GM12872 (cell line): ENCODE data around the gene PGAP6.

Source experiments
- TF ChIP-seq, protein P1 (sequence below): IDR thresholded peaks from 3 replicates; pipeline ENCODE4 v1.5.1; 2011; ENCODE audit warnings: low read depth, mild to moderate bottlenecking, low read length, moderate library complexity; ENCODE audit not compliant: insufficient read depth

The PGAP6 gene

DNA sequence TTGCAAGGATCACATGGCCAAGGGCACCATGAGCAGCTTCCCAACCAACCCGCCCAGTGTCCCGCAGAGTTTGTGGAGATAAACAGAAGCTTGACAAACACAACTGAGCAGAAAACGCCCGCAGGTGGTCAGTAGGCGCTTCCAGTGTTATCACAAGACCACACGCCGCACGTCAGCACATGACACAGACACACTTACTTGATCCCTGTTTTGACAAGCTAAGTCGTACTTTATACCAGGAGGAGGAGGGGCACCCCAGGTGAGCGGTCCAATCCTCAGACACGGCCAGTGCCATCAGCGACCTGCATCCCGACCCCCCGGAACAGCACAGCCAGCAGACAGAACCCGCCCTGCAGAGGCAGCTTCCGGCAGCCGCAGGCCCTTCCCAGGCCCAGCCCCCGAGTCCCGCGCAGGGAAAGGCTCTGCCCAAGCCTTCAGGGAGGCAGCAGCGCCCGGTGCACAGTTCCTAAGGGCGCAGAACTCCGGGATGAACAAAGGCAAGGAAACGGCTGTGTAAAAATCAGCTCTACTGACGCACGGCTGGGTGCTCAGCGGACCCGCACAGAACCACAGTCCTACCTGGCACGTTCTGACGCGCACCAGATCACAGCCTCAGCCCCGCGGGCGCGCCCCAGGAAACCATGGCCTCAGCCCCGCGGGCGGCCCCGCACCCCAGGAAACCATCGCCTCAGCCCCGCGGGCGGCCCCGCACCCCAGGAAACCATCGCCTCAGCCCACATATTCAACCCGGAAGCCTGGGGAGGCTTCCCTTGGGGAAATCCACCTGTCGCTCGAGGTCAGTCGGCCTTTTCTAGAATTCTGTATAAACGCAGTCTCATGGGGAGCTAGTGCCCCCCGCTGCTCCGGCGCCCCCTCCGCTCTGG is 57.1 kb downstream of the PGAP6 start:
- TF ChIP-seq, protein P1, sequence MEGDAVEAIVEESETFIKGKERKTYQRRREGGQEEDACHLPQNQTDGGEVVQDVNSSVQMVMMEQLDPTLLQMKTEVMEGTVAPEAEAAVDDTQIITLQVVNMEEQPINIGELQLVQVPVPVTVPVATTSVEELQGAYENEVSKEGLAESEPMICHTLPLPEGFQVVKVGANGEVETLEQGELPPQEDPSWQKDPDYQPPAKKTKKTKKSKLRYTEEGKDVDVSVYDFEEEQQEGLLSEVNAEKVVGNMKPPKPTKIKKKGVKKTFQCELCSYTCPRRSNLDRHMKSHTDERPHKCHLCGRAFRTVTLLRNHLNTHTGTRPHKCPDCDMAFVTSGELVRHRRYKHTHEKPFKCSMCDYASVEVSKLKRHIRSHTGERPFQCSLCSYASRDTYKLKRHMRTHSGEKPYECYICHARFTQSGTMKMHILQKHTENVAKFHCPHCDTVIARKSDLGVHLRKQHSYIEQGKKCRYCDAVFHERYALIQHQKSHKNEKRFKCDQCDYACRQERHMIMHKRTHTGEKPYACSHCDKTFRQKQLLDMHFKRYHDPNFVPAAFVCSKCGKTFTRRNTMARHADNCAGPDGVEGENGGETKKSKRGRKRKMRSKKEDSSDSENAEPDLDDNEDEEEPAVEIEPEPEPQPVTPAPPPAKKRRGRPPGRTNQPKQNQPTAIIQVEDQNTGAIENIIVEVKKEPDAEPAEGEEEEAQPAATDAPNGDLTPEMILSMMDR = no peak

DNA sequence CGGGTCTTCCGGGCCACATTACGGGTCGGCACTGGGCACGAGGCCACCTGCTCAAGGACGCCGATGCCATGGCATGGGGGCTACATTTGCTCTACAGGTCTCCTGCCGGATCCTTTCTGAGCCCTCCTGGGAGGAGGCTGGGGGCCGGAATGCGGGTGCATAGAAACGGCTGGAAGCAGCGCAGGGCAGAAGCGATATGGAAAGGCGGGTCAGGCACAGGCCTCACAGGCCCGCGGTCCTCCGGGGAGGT is 57.7 kb downstream of the PGAP6 start:
- TF ChIP-seq, protein P1 = no peak

DNA sequence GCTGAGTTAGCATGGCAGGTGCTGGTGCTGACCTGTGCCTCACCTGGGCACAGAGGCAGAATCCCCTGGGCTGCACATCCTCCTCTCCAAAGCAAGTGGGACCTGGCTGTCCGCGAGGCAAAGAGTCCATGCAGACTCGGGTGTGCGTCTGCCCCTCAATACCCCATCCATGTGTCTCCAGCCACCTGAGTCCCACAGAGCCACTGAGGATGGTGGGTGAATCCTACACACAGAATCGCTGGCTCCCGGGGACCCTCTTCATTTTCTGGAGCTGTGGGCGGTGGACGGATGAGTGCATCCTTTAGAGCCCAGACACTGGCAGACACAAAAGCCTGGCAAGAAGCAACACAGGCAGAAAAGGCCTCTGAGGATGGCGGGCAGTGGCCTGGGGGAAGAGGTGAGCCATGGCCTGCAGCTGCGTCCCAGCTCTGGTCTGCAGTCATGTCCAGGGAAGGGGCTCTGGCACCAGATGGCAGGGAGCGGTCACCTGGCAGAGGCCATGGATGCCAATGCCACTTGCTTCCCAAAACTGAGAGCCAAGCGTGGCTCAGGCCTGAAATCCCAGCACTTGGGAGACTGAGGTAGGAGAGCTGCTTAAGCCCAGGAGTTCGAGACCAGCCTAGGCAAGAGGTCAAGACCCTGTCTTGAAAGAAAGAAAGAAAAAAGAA is 59.2 kb downstream of the PGAP6 start:
- TF ChIP-seq, protein P1 = no peak

DNA sequence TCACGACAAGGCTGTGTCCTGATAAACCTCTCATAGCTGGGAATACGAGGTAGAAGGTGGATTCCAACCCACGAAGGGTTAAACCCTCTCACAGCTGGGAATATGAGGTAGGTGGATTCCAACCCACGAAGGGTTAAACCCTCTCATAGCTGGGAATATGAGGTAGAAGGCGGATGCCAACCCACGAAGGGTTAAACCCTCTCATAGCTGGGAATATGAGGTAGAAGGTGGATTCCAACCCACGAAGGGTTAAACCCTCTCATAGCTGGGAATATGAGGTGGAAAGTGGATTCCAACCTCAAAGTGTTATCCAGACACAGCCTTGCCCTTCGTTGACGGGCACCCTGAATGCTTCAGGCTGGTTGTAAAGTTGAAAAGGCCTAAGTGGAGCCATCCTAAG is 60.2 kb downstream of the PGAP6 start:
- TF ChIP-seq, protein P1 = no peak
